Progenitor cell of endocrine pancreas (in vitro differentiated cells): ENCODE data around the gene TPCN1. TPM values are rescaled to one million over a fixed set of nuclear protein-coding genes. Genes with fewer than 3 reads are reported as not detected.

ENCODE experiments used
- DNase-seq: peaks from one replicate; pipeline ENCODE4 v3.0.0; 2021; ENCODE audit warnings: low spot score; ENCODE audit not compliant: unreplicated experiment
- H3K27ac Mint-ChIP-seq: 2 replicates; pipeline ENCODE4 v1.8.0; 2021; ENCODE audit warnings: mild to moderate bottlenecking, moderate library complexity, mixed read lengths
- H3K27me3 Mint-ChIP-seq: 2 replicates; pipeline ENCODE4 v1.8.0; 2021; ENCODE audit warnings: mixed read lengths
- H3K36me3 Mint-ChIP-seq: 2 replicates; pipeline ENCODE4 v1.8.0; 2022; ENCODE audit warnings: mixed read lengths; ENCODE audit not compliant: insufficient read depth
- H3K4me1 Mint-ChIP-seq: 2 replicates; pipeline ENCODE4 v1.8.0; 2021; ENCODE audit warnings: low read depth, mixed read lengths
- H3K4me3 Mint-ChIP-seq: 2 replicates; pipeline ENCODE4 v1.8.0; 2021; ENCODE audit warnings: low read depth, mild to moderate bottlenecking, moderate library complexity, mixed read lengths
- H3K9me3 Mint-ChIP-seq: 2 replicates; pipeline ENCODE4 v1.8.0; 2021; ENCODE audit warnings: low read depth, mixed read lengths
- CTCF ChIP-seq: fragments of 200-600 bp; sonication (generic); IDR thresholded peaks from one replicate; pipeline ENCODE4 v1.5.0; 2021; ENCODE audit warnings: antibody characterized with exemption, mild to moderate bottlenecking; ENCODE audit not compliant: unreplicated experiment
- total RNA-seq: library from RNA; stranded (reverse); gene quantifications from 2 replicates; pipeline ENCODE4 v1.2.1, GENCODE V29; 2021

Gene TPCN1
- total RNA-seq, 1 donor from 2014 or later: 34.1 TPM

GRCh38 chr12:113289361-113289760, 68.1 kb downstream of the TPCN1 start:
- H3K27ac Mint-ChIP-seq: no peak overlapping the region
- H3K27me3 Mint-ChIP-seq: no peaks in the 10 kb centered on the region
- no peak overlapping the region for H3K4me3 Mint-ChIP-seq
- no peaks in the 10 kb centered on the region for H3K4me1 Mint-ChIP-seq
- no peak for DNase-seq
- TF ChIP-seq CTCF: no peak
- no peaks in the 10 kb centered on the region for H3K9me3 Mint-ChIP-seq
- H3K36me3 Mint-ChIP-seq: peaks cover 1% of the 10 kb centered on the region

GRCh38 chr12:113290506-113290905, 69.2 kb downstream of the TPCN1 start:
- no peaks in the 10 kb centered on the region for H3K9me3 Mint-ChIP-seq
- H3K27ac Mint-ChIP-seq: no peak overlapping the region
- no peak overlapping the region for H3K4me3 Mint-ChIP-seq
- TF ChIP-seq CTCF: no peak
- H3K4me1 Mint-ChIP-seq: no peaks in the 10 kb centered on the region
- H3K36me3 Mint-ChIP-seq: peaks cover 1% of the 10 kb centered on the region
- no peak for DNase-seq
- H3K27me3 Mint-ChIP-seq: no peaks in the 10 kb centered on the region

GRCh38 chr12:113291586-113291985, 70.3 kb downstream of the TPCN1 start:
- Mint-ChIP-seq H3K4me3 (no peak overlapping the region), H3K4me1 (no peaks in the 10 kb centered on the region), H3K9me3 (no peaks in the 10 kb centered on the region), H3K27ac (no peak overlapping the region), H3K27me3 (no peaks in the 10 kb centered on the region), H3K36me3 (peaks cover 1% of the 10 kb centered on the region)
- no peak for TF ChIP-seq CTCF
- DNase-seq: no peak

GRCh38 chr12:113292091-113292490, 70.8 kb downstream of the TPCN1 start:
- Mint-ChIP-seq H3K36me3 (peaks cover 1% of the 10 kb centered on the region), H3K27me3 (no peaks in the 10 kb centered on the region), H3K4me3 (no peak overlapping the region), H3K9me3 (no peaks in the 10 kb centered on the region), H3K4me1 (no peaks in the 10 kb centered on the region), H3K27ac (no peak overlapping the region)
- DNase-seq: no peak
- TF ChIP-seq CTCF: no peak

GRCh38 chr12:113292547-113292946, 71.3 kb downstream of the TPCN1 start:
- Mint-ChIP-seq H3K27me3 (no peaks in the 10 kb centered on the region), H3K27ac (no peak overlapping the region), H3K36me3 (peaks cover 1% of the 10 kb centered on the region), H3K4me1 (no peaks in the 10 kb centered on the region), H3K4me3 (no peak overlapping the region), H3K9me3 (no peaks in the 10 kb centered on the region)
- TF ChIP-seq CTCF: no peak
- no peak for DNase-seq
